WERI-Rb-1 (cell line): ENCODE data around the gene CCDC112.

Experiments used
- DNase-seq: peaks from one replicate; pipeline ENCODE4 v3.0.0-alpha.2; 2020
- H3K27ac ChIP-seq: fragments of 250-450 bp; sonication (Bioruptor Pico); 2 replicates; pipeline ENCODE4 v1.5.1; 2020; ENCODE audit warnings: mild to moderate bottlenecking, moderate library complexity
- H3K27me3 ChIP-seq: fragments of 250-450 bp; sonication (Bioruptor Pico); 2 replicates; pipeline ENCODE4 v1.5.1; 2021; ENCODE audit warnings: mild to moderate bottlenecking, low read depth, moderate library complexity; ENCODE audit not compliant: insufficient read depth, severe bottlenecking
- H3K36me3 ChIP-seq: fragments of 250-450 bp; sonication (Bioruptor Pico); 2 replicates; pipeline ENCODE4 v1.5.1; 2020; ENCODE audit warnings: mild to moderate bottlenecking, moderate library complexity
- H3K4me3 ChIP-seq: 2 replicates; pipeline ENCODE4 v1.5.1; 2011; ENCODE audit warnings: low read depth, mild to moderate bottlenecking, control low read depth, low read length
- H3K9me3 ChIP-seq: fragments of 250-450 bp; sonication (Bioruptor Pico); 2 replicates; pipeline ENCODE4 v1.5.1; 2021; ENCODE audit warnings: mild to moderate bottlenecking, moderate library complexity; ENCODE audit not compliant: severe bottlenecking
- CTCF ChIP-seq: IDR thresholded peaks from 2 replicates; pipeline ENCODE4 v1.5.1; 2011; ENCODE audit warnings: low read depth, mild to moderate bottlenecking, control low read depth, inconsistent platforms, low read length

The CCDC112 gene

DNA sequence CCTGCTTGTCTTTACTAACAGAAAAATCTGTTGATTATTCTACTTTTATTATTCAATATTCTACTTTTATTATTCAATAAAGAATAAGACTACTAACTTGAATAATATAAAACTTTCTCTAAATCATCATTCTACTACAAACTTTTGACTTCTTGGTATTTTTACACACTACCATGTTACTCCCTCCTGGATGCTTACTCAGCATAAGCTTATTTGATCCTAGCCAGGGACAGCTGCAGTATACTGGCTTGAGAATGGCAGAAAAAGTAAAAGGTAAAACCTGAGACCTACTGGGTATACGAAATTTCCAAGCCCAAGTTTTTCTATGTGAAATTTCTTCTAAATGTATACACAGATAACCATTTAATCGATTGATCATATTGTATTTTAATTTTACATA is 59.9 kb downstream of the CCDC112 start:
- Histone ChIP-seq H3K4me3 (no peak overlapping the region), H3K36me3 (peaks cover 4% of the 10 kb centered on the region), H3K27ac (no peak overlapping the region), H3K27me3 (no peaks in the 10 kb centered on the region), H3K9me3 (no peaks in the 10 kb centered on the region)
- DNase-seq, result no peak
- no peak for TF ChIP-seq CTCF

DNA sequence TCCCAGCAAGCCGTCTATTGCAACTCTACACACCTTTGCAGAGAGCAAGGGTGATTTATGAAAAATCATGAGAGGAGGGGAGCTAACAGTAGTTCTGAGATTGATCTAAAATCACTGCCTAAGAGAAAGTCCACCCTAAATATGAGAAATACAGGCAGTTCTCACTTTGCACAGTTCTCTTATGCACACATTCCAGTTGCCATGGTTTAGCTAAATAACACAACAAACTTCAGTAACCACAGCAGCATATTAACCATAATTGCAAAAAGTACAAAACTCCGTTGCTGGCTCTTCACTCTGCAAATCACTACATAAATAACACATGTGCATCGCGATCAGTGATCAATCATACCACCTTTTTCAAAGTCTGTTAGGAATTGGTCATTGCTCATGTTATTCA is 64.9 kb downstream of the CCDC112 start:
- Histone ChIP-seq H3K9me3 (no peaks in the 10 kb centered on the region), H3K27ac (no peak overlapping the region), H3K4me3 (no peak overlapping the region), H3K27me3 (no peaks in the 10 kb centered on the region), H3K36me3 (peaks cover 5% of the 10 kb centered on the region)
- no peak for DNase-seq
- no peak for TF ChIP-seq CTCF

DNA sequence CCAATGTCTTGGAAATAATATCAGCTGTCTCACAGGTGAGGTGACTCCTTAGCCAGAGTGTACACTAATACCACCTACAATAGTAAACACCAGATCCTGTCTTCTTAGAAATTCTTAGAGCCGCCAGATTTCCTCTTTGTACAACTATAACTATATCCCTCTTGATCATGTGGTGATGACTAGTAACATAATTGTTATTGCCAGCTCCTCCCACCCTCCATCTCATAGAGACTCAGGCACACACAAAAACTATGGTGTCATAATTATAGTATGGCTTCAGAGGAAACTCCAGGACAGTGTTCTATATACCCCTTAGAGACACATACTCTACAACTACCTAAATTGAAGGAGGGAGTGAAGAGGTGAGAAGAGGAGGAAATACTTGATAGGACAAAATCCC is 66.8 kb downstream of the CCDC112 start:
- no peak overlapping the region for H3K4me3 ChIP-seq
- H3K27me3 ChIP-seq, result no peaks in the 10 kb centered on the region
- no peak for DNase-seq
- peaks cover 5% of the 10 kb centered on the region for H3K36me3 ChIP-seq
- no peak for TF ChIP-seq CTCF
- H3K9me3 ChIP-seq, result no peaks in the 10 kb centered on the region
- no peak overlapping the region for H3K27ac ChIP-seq

DNA sequence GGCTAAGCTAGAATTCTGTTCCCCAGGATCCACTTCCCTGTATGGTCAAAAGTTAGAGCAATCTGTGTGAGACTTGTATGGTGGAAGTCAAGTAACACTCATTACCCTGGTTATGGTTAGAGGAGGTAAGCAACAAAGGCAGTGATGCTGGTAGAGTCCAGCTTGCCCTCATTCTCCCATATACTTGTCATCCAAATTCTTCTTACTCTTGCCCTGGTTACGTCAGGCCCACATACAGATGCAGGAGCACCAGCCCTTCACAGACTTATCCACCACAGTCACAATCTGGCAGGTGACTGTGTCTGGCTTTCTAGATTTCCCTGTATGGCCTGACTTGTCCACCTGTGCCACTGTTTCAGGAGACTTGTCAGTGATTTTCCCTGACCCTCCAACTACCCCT is 69.2 kb downstream of the CCDC112 start:
- TF ChIP-seq CTCF, result no peak
- Histone ChIP-seq H3K4me3 (no peak overlapping the region), H3K9me3 (no peaks in the 10 kb centered on the region), H3K27me3 (no peaks in the 10 kb centered on the region), H3K36me3 (peaks cover 5% of the 10 kb centered on the region), H3K27ac (no peak overlapping the region)
- no peak for DNase-seq
